Measurements from ENCODE around the gene CKS2. TPM values are rescaled to one million over a fixed set of nuclear protein-coding genes. Genes with fewer than 3 reads are reported as not detected.

Gene CKS2
- total RNA-seq, 1 experiment from 2014 or later, result 132 TPM

DNA sequence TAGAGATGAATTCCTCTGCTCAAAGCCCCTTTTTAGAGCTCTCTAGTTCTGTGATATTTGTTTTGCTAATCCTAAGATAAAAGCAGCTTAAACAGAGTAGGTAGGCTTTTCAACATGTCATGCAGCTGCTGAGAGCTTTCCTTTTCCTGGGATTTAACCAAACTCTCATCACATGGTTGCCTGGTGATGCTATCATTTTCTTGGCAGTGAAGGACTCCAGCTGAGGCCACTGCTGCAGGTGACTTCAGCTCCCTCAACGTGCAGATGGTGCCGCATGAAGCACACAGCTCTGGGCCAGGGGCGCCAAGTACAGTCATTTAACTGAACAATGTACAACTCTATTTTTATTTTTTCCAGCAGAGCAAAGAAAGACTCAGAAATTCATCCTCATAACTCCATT is 49.5 kb downstream of the CKS2 start:
- POLR2A ChIA-PET, result no interaction called here

DNA sequence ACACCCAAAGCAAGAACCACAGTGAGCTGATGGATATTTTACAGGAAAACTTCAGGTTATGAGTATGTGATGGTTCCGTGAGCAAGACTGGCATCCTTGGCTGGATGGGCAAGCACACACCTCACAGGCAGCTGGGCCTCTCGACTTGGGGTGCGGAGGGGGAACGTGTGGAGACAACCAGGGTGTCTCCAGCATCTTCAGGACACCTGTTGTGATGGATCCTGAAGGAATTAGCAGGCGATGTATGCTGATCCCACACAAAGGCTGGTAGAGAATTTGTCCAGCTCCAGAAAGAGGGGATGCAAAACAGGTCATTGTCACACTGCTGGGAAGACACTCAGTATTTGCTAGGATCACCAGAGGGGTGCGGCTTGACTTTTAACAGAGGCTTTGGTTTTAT is 50.0 kb downstream of the CKS2 start:
- Histone ChIP-seq H3K9me3 (ENCODE audit: control insufficient read depth, insufficient read depth, low read depth, low read length) (no peaks in the 10 kb centered on the region), H3K4me3 (ENCODE audit: low read depth in 2 of 2, low read length in 2 of 2) (no peak overlapping the region), H3K27ac (ENCODE audit: low read length) (no peak overlapping the region), H3K36me3 (ENCODE audit: control insufficient read depth, insufficient read depth, low read length) (no peaks in the 10 kb centered on the region), H3K27me3 (ENCODE audit: control insufficient read depth, insufficient read depth, low read length) (no peaks in the 10 kb centered on the region), H3K4me1 (ENCODE audit: control insufficient read depth, insufficient read depth, low read length) (no peaks in the 10 kb centered on the region)
- intact Hi-C loops (cut with micrococcal nuclease; ENCODE audit: unreplicated experiment), result no loop called here
- DNase-seq (ENCODE audit: low read depth, low spot score) (no peak), ATAC-seq (no peak)
- TF ChIP-seq SIN3A (IDR thresholded peaks at IDR 0.05; ENCODE audit: borderline replicate concordance, insufficient read depth, low read depth, low read length) (no peak), TCF7L2 (IDR thresholded peaks at IDR 0.05; ENCODE audit: low read depth, low read length) (no peak), POLR2AphosphoS5 (IDR thresholded peaks at IDR 0.05; ENCODE audit: low read depth, low read length) (no peak)
- TF ChIP-seq, protein P1, sequence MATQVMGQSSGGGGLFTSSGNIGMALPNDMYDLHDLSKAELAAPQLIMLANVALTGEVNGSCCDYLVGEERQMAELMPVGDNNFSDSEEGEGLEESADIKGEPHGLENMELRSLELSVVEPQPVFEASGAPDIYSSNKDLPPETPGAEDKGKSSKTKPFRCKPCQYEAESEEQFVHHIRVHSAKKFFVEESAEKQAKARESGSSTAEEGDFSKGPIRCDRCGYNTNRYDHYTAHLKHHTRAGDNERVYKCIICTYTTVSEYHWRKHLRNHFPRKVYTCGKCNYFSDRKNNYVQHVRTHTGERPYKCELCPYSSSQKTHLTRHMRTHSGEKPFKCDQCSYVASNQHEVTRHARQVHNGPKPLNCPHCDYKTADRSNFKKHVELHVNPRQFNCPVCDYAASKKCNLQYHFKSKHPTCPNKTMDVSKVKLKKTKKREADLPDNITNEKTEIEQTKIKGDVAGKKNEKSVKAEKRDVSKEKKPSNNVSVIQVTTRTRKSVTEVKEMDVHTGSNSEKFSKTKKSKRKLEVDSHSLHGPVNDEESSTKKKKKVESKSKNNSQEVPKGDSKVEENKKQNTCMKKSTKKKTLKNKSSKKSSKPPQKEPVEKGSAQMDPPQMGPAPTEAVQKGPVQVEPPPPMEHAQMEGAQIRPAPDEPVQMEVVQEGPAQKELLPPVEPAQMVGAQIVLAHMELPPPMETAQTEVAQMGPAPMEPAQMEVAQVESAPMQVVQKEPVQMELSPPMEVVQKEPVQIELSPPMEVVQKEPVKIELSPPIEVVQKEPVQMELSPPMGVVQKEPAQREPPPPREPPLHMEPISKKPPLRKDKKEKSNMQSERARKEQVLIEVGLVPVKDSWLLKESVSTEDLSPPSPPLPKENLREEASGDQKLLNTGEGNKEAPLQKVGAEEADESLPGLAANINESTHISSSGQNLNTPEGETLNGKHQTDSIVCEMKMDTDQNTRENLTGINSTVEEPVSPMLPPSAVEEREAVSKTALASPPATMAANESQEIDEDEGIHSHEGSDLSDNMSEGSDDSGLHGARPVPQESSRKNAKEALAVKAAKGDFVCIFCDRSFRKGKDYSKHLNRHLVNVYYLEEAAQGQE (IDR thresholded peaks at IDR 0.05; ENCODE audit: insufficient read depth in 1 of 2, low read depth in 2 of 2, low read length in 1 of 2), result no peak
- TF ChIP-seq, protein P2, sequence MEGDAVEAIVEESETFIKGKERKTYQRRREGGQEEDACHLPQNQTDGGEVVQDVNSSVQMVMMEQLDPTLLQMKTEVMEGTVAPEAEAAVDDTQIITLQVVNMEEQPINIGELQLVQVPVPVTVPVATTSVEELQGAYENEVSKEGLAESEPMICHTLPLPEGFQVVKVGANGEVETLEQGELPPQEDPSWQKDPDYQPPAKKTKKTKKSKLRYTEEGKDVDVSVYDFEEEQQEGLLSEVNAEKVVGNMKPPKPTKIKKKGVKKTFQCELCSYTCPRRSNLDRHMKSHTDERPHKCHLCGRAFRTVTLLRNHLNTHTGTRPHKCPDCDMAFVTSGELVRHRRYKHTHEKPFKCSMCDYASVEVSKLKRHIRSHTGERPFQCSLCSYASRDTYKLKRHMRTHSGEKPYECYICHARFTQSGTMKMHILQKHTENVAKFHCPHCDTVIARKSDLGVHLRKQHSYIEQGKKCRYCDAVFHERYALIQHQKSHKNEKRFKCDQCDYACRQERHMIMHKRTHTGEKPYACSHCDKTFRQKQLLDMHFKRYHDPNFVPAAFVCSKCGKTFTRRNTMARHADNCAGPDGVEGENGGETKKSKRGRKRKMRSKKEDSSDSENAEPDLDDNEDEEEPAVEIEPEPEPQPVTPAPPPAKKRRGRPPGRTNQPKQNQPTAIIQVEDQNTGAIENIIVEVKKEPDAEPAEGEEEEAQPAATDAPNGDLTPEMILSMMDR (IDR thresholded peaks at IDR 0.05), result no peak
- in situ Hi-C loops (cut with HindIII; ENCODE audit: low pct_unique_long_range_greater_than_20kb, low sequenced_read_pairs), result no loop called here
- ChIA-PET CTCF (no interaction called here), POLR2A (no interaction called here)
- BruUV-seq (replicated peaks), result no TSS peak

More for the DNA sequence above, 49.5 kb downstream of the CKS2 start:
- H3K4me1 ChIP-seq (ENCODE audit: control insufficient read depth, insufficient read depth, low read length), result no peaks in the 10 kb centered on the region
- H3K4me3 ChIP-seq (ENCODE audit: low read depth in 2 of 2, low read length in 2 of 2), result no peak overlapping the region
- BruUV-seq (replicated peaks), result no TSS peak
- ATAC-seq, result no peak
- in situ Hi-C loops (cut with HindIII; ENCODE audit: low pct_unique_long_range_greater_than_20kb, low sequenced_read_pairs), result no loop called here
- intact Hi-C loops (cut with micrococcal nuclease; ENCODE audit: unreplicated experiment), result no loop called here
- H3K36me3 ChIP-seq (ENCODE audit: control insufficient read depth, insufficient read depth, low read length), result no peaks in the 10 kb centered on the region
- TF ChIP-seq SIN3A (IDR thresholded peaks at IDR 0.05; ENCODE audit: borderline replicate concordance, insufficient read depth, low read depth, low read length), result no peak
- TF ChIP-seq, protein P2 (IDR thresholded peaks at IDR 0.05), result no peak
- no peak for TF ChIP-seq POLR2AphosphoS5 (IDR thresholded peaks at IDR 0.05; ENCODE audit: low read depth, low read length)
- no peak for TF ChIP-seq TCF7L2 (IDR thresholded peaks at IDR 0.05; ENCODE audit: low read depth, low read length)
- TF ChIP-seq, protein P1 (IDR thresholded peaks at IDR 0.05; ENCODE audit: insufficient read depth in 1 of 2, low read depth in 2 of 2, low read length in 1 of 2), result no peak
- DNase-seq (ENCODE audit: low read depth, low spot score), result no peak
- CTCF ChIA-PET, result no interaction called here
- H3K27me3 ChIP-seq (ENCODE audit: control insufficient read depth, insufficient read depth, low read length), result no peaks in the 10 kb centered on the region
- no peak overlapping the region for H3K27ac ChIP-seq (ENCODE audit: low read length)
- H3K9me3 ChIP-seq (ENCODE audit: control insufficient read depth, insufficient read depth, low read depth, low read length), result no peaks in the 10 kb centered on the region
